ENCODE data around the gene FBP2. TPM values are rescaled to one million over a fixed set of nuclear protein-coding genes. Genes with fewer than 3 reads are reported as not detected.
A peak's percentile ranks its signal among the peaks of the same experiment; 100 is the strongest.

Gene FBP2
- total RNA-seq, 1 experiment from 2014 or later = not detected

- POLR2A ChIA-PET = no interaction called here
- peaks cover 1% of the 10 kb centered on the region for H3K4me1 Mint-ChIP-seq (ENCODE audit: insufficient read depth, unreplicated experiment)
- DNase-seq (ENCODE audit: unreplicated experiment) = no peak
- TF ChIP-seq CTCF (IDR thresholded peaks at IDR 0.05; ENCODE audit: unreplicated experiment) = no peak
- H3K27ac Mint-ChIP-seq (ENCODE audit: low read depth, unreplicated experiment) = no peak within 1 kb of the TSS
- H3K9me3 Mint-ChIP-seq (ENCODE audit: unreplicated experiment) = no peaks in the 10 kb centered on the region
- peaks cover 12% of the 10 kb centered on the region for H3K27me3 Mint-ChIP-seq (ENCODE audit: insufficient read depth, unreplicated experiment)
- BruUV-seq (replicated peaks) = no TSS peak
- peak within 1 kb of the TSS; percentile 43 for H3K4me3 Mint-ChIP-seq (ENCODE audit: unreplicated experiment)
- H3K36me3 Mint-ChIP-seq (ENCODE audit: insufficient read depth, unreplicated experiment) = no peaks in the 10 kb centered on the region
- intact Hi-C loops (cut with micrococcal nuclease) = no loop called here
- CTCF ChIA-PET = interaction anchor here (0.7 kb wide), 1 partner anchor 637 kb away, joined by 4 read pairs; no protein-coding TSS in a partner anchor
These were observed 45.7 kb upstream of the FBP2 start, which contains the start of gene FBP1 for GRCh38 chr9:94639061-94639998. Gene FBP1, minus strand, starts transcription at chr9:94639518. Its CDS starts 208 bp downstream, at chr9:94639310.

GRCh38 chr9:94638335-94639060 lies 44.9 kb upstream of the FBP2 start:
- H3K27ac Mint-ChIP-seq (ENCODE audit: low read depth, unreplicated experiment) = no peak overlapping the region
- intact Hi-C loops (cut with micrococcal nuclease) = no loop called here

GRCh38 chr9:94632737-94633136 lies 39.1 kb upstream of the FBP2 start:
- Mint-ChIP-seq H3K9me3 (ENCODE audit: unreplicated experiment) (no peaks in the 10 kb centered on the region), H3K4me3 (ENCODE audit: unreplicated experiment) (no peak overlapping the region), H3K4me1 (ENCODE audit: insufficient read depth, unreplicated experiment) (peaks cover 5% of the 10 kb centered on the region), H3K36me3 (ENCODE audit: insufficient read depth, unreplicated experiment) (no peaks in the 10 kb centered on the region), H3K27me3 (ENCODE audit: insufficient read depth, unreplicated experiment) (no peaks in the 10 kb centered on the region), H3K27ac (ENCODE audit: low read depth, unreplicated experiment) (no peak overlapping the region)
- no TSS peak for BruUV-seq (replicated peaks)
- DNase-seq (ENCODE audit: unreplicated experiment) = no peak
- CTCF ChIA-PET = interaction anchor here (0.7 kb wide), 1 partner anchor 49 kb away, joined by 3 read pairs; no protein-coding TSS in a partner anchor
- no peak for TF ChIP-seq CTCF (IDR thresholded peaks at IDR 0.05; ENCODE audit: unreplicated experiment)
- intact Hi-C loops (cut with micrococcal nuclease) = no loop called here
- POLR2A ChIA-PET = interaction anchor here (0.6 kb wide), 1 partner anchor 66 kb away, joined by 3 read pairs; no protein-coding TSS in a partner anchor

More at GRCh38 chr9:94638335-94639060, 44.9 kb upstream of the FBP2 start:
- no TSS peak for BruUV-seq (replicated peaks)
- TF ChIP-seq CTCF (IDR thresholded peaks at IDR 0.05; ENCODE audit: unreplicated experiment) = no peak
- Mint-ChIP-seq H3K27me3 (ENCODE audit: insufficient read depth, unreplicated experiment) (peaks cover 12% of the 10 kb centered on the region), H3K9me3 (ENCODE audit: unreplicated experiment) (no peaks in the 10 kb centered on the region), H3K36me3 (ENCODE audit: insufficient read depth, unreplicated experiment) (no peaks in the 10 kb centered on the region), H3K4me1 (ENCODE audit: insufficient read depth, unreplicated experiment) (no peaks in the 10 kb centered on the region), H3K4me3 (ENCODE audit: unreplicated experiment) (peak overlapping the region; percentile 43)
- DNase-seq (ENCODE audit: unreplicated experiment) = no peak
- ChIA-PET POLR2A (no interaction called here), CTCF (interaction anchor here (0.7 to 1.1 kb wide), 3 partner anchors 529 to 636 kb away, joined by 3 to 4 read pairs (median 4); no protein-coding TSS in a partner anchor)

- Mint-ChIP-seq H3K4me1 (ENCODE audit: insufficient read depth, unreplicated experiment) (peaks cover 5% of the 10 kb centered on the region), H3K27me3 (ENCODE audit: insufficient read depth, unreplicated experiment) (no peaks in the 10 kb centered on the region), H3K4me3 (ENCODE audit: unreplicated experiment) (no peak overlapping the region), H3K9me3 (ENCODE audit: unreplicated experiment) (no peaks in the 10 kb centered on the region), H3K36me3 (ENCODE audit: insufficient read depth, unreplicated experiment) (no peaks in the 10 kb centered on the region), H3K27ac (ENCODE audit: low read depth, unreplicated experiment) (no peak overlapping the region)
- TF ChIP-seq CTCF (IDR thresholded peaks at IDR 0.05; ENCODE audit: unreplicated experiment) = no peak
- intact Hi-C loops (cut with micrococcal nuclease) = no loop called here
- ChIA-PET POLR2A (no interaction called here), CTCF (no interaction called here)
- no TSS peak for BruUV-seq (replicated peaks)
- DNase-seq (ENCODE audit: unreplicated experiment) = no peak
These were observed 38.0 kb upstream of the FBP2 start for GRCh38 chr9:94631599-94631998.

Measured in MCF 10A (cell line).